Measurements from ENCODE around the gene PER1. TPM values are rescaled to one million over a fixed set of nuclear protein-coding genes. Genes with fewer than 3 reads are reported as not detected.

The PER1 gene
- total RNA-seq, 1 experiment from 2014 or later = 17.1 TPM

DNA sequence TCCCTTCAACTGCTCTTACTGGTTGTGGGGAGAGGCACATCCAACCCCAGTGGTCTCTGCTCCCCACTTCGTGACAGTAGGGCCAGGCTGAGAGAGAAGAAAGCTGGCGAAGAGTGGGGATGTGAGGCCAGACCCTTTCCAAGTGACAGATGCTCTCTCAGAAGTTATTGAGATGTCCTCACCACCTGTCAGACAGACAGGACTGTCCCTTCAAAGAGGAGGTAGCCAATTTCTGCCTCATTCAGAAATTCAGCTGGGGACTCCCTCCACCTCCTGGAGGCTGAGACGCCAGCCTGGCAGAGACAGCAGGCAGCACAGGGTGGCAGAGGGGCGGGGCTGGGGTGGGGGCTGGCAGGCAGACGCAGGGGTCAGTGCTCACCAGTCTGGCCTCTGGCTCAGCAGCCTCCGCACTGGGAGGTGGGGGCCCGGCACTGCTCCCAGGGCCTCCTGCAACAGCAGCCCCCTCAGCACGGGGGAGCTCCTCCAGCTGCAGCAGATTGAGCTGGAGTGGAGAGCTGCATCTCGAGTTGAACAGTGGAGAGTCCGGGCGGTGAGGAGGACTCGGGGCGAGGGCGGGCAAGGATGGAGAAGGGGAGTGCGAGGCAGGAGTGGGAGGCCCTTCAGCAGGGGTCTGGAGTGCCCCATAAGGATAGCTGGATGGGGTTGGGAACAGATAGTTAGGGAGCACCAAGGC is 9.2 kb downstream of the PER1 start:
- POLR2A ChIA-PET = no interaction called here
- TF ChIP-seq SIN3A (IDR thresholded peaks at IDR 0.05; ENCODE audit: borderline replicate concordance, insufficient read depth, low read depth, low read length) (no peak), POLR2AphosphoS5 (IDR thresholded peaks at IDR 0.05; ENCODE audit: low read depth, low read length) (no peak), TCF7L2 (IDR thresholded peaks at IDR 0.05; ENCODE audit: low read depth, low read length) (no peak)
- TF ChIP-seq, protein P1, sequence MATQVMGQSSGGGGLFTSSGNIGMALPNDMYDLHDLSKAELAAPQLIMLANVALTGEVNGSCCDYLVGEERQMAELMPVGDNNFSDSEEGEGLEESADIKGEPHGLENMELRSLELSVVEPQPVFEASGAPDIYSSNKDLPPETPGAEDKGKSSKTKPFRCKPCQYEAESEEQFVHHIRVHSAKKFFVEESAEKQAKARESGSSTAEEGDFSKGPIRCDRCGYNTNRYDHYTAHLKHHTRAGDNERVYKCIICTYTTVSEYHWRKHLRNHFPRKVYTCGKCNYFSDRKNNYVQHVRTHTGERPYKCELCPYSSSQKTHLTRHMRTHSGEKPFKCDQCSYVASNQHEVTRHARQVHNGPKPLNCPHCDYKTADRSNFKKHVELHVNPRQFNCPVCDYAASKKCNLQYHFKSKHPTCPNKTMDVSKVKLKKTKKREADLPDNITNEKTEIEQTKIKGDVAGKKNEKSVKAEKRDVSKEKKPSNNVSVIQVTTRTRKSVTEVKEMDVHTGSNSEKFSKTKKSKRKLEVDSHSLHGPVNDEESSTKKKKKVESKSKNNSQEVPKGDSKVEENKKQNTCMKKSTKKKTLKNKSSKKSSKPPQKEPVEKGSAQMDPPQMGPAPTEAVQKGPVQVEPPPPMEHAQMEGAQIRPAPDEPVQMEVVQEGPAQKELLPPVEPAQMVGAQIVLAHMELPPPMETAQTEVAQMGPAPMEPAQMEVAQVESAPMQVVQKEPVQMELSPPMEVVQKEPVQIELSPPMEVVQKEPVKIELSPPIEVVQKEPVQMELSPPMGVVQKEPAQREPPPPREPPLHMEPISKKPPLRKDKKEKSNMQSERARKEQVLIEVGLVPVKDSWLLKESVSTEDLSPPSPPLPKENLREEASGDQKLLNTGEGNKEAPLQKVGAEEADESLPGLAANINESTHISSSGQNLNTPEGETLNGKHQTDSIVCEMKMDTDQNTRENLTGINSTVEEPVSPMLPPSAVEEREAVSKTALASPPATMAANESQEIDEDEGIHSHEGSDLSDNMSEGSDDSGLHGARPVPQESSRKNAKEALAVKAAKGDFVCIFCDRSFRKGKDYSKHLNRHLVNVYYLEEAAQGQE (IDR thresholded peaks at IDR 0.05; ENCODE audit: insufficient read depth in 1 of 2, low read depth in 2 of 2, low read length in 1 of 2) = no peak
- TF ChIP-seq, protein P2, sequence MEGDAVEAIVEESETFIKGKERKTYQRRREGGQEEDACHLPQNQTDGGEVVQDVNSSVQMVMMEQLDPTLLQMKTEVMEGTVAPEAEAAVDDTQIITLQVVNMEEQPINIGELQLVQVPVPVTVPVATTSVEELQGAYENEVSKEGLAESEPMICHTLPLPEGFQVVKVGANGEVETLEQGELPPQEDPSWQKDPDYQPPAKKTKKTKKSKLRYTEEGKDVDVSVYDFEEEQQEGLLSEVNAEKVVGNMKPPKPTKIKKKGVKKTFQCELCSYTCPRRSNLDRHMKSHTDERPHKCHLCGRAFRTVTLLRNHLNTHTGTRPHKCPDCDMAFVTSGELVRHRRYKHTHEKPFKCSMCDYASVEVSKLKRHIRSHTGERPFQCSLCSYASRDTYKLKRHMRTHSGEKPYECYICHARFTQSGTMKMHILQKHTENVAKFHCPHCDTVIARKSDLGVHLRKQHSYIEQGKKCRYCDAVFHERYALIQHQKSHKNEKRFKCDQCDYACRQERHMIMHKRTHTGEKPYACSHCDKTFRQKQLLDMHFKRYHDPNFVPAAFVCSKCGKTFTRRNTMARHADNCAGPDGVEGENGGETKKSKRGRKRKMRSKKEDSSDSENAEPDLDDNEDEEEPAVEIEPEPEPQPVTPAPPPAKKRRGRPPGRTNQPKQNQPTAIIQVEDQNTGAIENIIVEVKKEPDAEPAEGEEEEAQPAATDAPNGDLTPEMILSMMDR (IDR thresholded peaks at IDR 0.05) = no peak

DNA sequence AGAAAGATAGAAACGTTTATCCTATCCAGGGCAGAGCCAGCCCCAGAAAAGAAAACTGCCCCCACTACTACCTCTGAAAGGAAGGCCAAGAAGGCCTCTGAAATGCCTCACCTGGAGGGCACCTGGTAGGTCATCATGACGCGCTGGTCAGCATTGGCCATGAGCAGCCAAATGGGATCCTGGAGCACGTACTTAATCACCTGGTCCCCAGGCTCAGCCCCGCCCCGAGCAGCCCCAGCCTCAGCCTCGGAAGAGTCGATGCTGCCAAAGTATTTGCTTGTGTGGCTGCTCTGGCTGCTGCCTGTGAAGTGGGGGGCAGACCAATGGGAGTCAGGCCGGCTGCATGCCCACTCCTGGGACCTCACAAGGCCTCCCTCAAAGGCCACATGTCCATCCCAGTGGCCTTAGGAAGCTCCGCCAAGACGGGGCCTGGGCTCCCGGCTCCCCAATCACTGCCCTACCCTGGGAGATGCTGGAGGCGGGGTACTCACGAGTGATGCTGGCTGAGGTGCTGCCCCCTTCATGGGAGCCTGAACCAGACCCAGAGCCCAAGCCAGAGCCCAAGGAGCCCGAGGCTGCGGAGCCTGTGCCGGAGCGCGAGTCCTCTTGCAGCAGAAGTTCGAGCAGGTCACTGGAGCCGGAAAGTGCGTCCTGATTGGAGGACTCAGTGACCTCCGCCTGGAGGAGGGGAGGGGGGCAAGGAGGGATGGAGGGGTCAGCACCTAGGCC is 9.9 kb downstream of the PER1 start:
- H3K36me3 ChIP-seq (ENCODE audit: control insufficient read depth, insufficient read depth, low read length) = no peaks in the 10 kb centered on the region; the same call in 1 of the 2 replicates
- in situ Hi-C loops (cut with HindIII; ENCODE audit: low pct_unique_long_range_greater_than_20kb, low sequenced_read_pairs) = no loop called here

More for the DNA sequence above, 9.2 kb downstream of the PER1 start:
- H3K27me3 ChIP-seq (ENCODE audit: control insufficient read depth, insufficient read depth, low read length) = no peaks in the 10 kb centered on the region
- no peak for DNase-seq (ENCODE audit: low read depth, low spot score)
- H3K36me3 ChIP-seq (ENCODE audit: control insufficient read depth, insufficient read depth, low read length) = no peaks in the 10 kb centered on the region; the same call in 1 of the 2 replicates
- H3K4me1 ChIP-seq (ENCODE audit: control insufficient read depth, insufficient read depth, low read length) = no peaks in the 10 kb centered on the region
- no peak for ATAC-seq
- CTCF ChIA-PET = no interaction called here
- no TSS peak for BruUV-seq (replicated peaks)
- H3K9me3 ChIP-seq (ENCODE audit: control insufficient read depth, insufficient read depth, low read depth, low read length) = no peaks in the 10 kb centered on the region
- intact Hi-C loops (cut with micrococcal nuclease; ENCODE audit: unreplicated experiment) = no loop called here
- no peak overlapping the region for H3K4me3 ChIP-seq (ENCODE audit: low read depth in 2 of 2, low read length in 2 of 2)
- in situ Hi-C loops (cut with HindIII; ENCODE audit: low pct_unique_long_range_greater_than_20kb, low sequenced_read_pairs) = no loop called here
- H3K27ac ChIP-seq (ENCODE audit: low read length) = no peak overlapping the region

More for the DNA sequence above, 9.9 kb downstream of the PER1 start:
- ChIA-PET POLR2A (no interaction called here), CTCF (no interaction called here)
- Histone ChIP-seq H3K9me3 (ENCODE audit: control insufficient read depth, insufficient read depth, low read depth, low read length) (no peaks in the 10 kb centered on the region), H3K27me3 (ENCODE audit: control insufficient read depth, insufficient read depth, low read length) (no peaks in the 10 kb centered on the region), H3K4me3 (ENCODE audit: low read depth in 2 of 2, low read length in 2 of 2) (no peak overlapping the region), H3K4me1 (ENCODE audit: control insufficient read depth, insufficient read depth, low read length) (no peaks in the 10 kb centered on the region), H3K27ac (ENCODE audit: low read length) (no peak overlapping the region)
- intact Hi-C loops (cut with micrococcal nuclease; ENCODE audit: unreplicated experiment) = no loop called here
- no TSS peak for BruUV-seq (replicated peaks)
- DNase-seq (ENCODE audit: low read depth, low spot score) = no peak
- TF ChIP-seq POLR2AphosphoS5 (IDR thresholded peaks at IDR 0.05; ENCODE audit: low read depth, low read length) (no peak), TCF7L2 (IDR thresholded peaks at IDR 0.05; ENCODE audit: low read depth, low read length) (no peak), SIN3A (IDR thresholded peaks at IDR 0.05; ENCODE audit: borderline replicate concordance, insufficient read depth, low read depth, low read length) (no peak)
- TF ChIP-seq, protein P2 (IDR thresholded peaks at IDR 0.05) = no peak
- TF ChIP-seq, protein P1 (IDR thresholded peaks at IDR 0.05; ENCODE audit: insufficient read depth in 1 of 2, low read depth in 2 of 2, low read length in 1 of 2) = no peak
- ATAC-seq = no peak

Data from Panc1 (cell line).